ENCODE data around the gene AKAP6.

Gene AKAP6

DNA sequence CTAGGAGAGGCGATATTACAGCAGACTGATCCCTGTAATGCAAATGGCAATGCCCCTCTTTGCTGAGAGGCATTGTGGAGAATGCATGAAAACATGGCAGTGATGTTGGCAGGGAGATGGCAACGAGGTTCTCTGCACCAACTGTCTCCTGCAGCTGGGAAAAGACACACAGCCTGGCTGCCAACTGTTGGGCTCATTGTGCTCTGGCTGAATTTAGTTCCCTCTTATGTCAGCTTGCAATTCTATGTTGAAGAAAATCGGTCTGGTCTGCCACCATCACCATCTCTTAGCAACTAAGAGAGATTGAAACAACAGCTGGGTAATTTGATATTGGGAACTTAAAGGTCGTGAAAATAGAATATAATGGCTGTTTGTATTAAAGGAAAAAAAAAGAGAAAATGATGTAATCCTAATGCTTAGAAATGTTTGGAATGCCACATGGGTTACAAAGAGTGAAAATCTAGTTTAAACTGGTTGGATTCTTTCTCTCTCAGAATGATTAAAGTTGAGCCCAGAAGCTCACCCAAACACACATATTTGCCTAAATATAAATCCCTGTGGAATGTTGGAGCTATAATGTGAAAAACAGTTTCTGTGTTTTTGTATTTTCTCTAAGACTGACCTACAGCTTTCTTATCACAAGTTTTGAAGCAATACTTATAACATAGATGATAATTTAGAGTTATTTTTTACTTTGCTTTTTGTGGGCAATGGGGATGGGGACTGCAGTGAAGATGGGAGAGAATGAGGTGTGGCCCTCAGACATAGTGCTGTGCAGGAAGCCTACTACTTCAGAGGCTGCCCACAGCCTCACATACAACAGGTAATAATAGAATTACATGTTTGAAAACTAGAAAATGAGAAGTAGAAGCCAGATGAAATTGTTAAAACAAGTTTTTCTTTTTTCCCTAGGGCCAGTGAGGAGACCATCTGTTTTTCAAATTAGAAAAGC is 143.7 kb downstream of the AKAP6 start:
- DNase-seq (ENCODE audit: extremely low read depth, low read depth): peak; percentile 54
- TF ChIP-seq, protein P1, sequence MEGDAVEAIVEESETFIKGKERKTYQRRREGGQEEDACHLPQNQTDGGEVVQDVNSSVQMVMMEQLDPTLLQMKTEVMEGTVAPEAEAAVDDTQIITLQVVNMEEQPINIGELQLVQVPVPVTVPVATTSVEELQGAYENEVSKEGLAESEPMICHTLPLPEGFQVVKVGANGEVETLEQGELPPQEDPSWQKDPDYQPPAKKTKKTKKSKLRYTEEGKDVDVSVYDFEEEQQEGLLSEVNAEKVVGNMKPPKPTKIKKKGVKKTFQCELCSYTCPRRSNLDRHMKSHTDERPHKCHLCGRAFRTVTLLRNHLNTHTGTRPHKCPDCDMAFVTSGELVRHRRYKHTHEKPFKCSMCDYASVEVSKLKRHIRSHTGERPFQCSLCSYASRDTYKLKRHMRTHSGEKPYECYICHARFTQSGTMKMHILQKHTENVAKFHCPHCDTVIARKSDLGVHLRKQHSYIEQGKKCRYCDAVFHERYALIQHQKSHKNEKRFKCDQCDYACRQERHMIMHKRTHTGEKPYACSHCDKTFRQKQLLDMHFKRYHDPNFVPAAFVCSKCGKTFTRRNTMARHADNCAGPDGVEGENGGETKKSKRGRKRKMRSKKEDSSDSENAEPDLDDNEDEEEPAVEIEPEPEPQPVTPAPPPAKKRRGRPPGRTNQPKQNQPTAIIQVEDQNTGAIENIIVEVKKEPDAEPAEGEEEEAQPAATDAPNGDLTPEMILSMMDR (IDR thresholded peaks at IDR 0.05; ENCODE audit: low read depth, low read length): no peak

DNA sequence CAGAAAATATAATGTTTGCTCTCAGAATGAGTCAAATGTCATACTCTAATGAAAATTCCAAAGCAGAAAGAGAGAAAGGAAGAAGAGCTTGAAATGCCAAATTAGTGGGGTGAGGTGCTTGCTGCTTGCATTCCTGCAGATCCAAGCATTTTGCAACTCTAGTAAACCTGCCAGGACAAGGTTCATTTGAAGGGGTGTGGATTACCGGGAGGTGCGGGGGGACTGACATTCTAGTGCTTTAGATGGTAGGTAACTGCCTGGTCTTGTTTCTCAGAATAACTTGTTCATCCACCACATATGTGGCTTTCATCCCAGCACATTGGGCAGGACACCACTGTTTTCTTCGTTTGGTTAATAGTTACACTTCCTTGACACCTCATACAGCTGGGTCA is 144.4 kb downstream of the AKAP6 start:
- DNase-seq (ENCODE audit: extremely low read depth, low read depth): peak; percentile 53
- TF ChIP-seq, protein P1 (IDR thresholded peaks at IDR 0.05; ENCODE audit: low read depth, low read length): no peak

DNA sequence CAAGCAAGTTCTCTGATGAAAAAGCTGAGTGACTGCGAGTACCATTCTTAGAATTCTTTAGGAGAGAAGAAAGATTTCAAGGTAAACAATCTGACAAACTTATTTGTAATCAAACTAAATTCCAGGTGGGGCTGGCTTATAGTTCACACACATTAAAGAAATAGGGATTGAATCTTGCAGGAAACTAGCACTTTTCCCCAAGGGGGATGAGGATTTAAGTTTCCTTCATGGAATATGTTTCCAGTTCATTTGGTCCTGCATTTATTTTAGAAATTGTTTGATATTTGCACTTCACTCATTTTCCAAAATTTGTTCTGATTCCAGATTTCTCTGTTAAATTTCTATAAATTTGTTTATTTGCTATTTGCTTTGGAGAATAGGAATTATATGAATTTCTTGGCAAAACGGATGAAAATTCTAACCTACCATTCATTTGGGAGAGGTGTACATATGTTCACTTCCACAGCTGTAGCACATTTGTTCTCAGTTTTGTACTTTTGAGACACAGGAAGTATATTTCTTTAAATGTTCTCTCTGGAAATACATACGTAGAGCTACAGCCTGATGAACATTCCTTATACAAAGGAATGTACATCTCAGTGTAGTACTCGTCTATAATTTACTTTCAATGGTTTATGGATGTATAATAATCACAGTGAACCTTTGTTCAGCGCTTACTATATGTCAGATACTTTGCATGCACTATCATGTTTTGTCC is 145.5 kb downstream of the AKAP6 start:
- TF ChIP-seq, protein P1 (IDR thresholded peaks at IDR 0.05; ENCODE audit: low read depth, low read length): no peak
- DNase-seq (ENCODE audit: extremely low read depth, low read depth): no peak

DNA sequence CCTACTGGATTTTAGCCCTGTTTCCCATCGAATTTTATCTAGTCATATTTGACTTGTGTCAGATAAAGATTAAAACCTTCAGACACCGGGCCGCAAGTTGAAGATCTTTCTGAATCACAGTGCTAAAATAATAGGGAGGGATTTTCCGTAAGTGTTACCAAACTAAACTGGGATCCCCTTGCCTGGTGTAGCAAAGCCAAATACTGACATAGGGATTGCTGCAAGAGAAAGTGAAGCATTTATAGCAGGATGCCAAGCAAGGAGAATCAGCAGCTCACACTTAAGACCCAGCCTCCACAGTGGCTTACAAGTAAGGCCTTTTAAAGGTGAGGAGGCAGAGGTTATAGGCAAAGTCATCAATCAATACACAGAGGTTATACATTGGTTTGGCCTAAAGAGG is 147.4 kb downstream of the AKAP6 start:
- TF ChIP-seq, protein P1 (IDR thresholded peaks at IDR 0.05; ENCODE audit: low read depth, low read length): no peak
- no peak for DNase-seq (ENCODE audit: extremely low read depth, low read depth)

DNA sequence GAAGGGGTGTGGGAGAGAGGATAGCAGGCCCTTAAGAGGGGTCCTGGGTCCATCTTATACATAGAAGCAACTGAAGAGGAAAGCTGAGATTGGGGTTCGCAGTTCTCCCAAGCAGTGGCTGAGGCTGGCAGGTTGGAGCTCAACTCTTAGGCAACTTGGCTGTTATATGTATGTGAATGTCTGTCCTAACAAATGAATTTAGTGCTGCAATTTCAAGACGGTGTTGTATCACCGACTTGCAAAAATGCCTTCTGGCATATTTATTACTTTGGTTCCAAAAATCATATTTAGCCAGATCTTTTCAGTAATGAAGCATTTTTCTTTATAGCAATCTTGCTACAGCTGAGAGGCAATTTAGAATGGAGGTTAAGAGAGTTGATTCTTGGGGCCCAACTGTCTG is 148.3 kb downstream of the AKAP6 start:
- TF ChIP-seq, protein P1 (IDR thresholded peaks at IDR 0.05; ENCODE audit: low read depth, low read length): no peak
- DNase-seq (ENCODE audit: extremely low read depth, low read depth): no peak

DNA sequence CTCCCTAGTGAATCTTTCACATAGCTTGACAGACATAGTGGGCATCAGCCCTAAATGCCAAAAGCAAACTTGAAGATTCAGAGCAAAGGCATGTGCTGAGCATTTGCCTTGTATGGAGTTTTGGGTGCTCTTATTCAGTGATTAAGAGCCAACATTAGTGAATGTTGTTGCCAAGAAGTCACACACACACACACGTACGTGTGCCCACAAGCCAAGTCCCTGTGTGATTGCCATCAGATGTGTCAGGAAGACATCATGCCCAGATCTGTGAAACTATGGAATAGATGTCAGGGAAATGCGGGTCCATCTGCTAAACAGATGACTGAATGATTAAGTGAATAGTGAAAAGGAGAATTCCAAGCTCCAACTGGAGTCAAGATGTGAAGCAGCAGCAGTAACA is 149.0 kb downstream of the AKAP6 start:
- TF ChIP-seq, protein P1 (IDR thresholded peaks at IDR 0.05; ENCODE audit: low read depth, low read length): no peak
- no peak for DNase-seq (ENCODE audit: extremely low read depth, low read depth)

DNA sequence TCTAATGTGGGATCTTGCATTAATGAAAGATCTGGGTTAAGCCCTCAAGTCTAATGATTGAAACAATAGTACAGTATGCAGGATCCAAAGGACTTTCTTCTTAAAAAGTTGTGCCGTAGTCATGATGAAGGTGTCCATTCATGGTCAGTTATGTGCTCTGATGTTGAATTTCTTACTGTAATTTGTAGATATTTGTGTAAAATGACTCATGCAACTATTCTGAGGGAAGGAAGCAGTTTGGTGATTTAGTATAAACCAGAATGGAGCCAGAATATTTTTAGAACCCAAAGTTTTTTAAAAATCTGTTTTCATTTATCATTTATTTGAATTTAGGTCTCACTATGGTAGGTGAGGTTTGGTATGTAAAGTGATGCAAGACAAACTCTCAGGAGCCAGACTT is 151.2 kb downstream of the AKAP6 start:
- TF ChIP-seq, protein P1 (IDR thresholded peaks at IDR 0.05; ENCODE audit: low read depth, low read length): no peak
- DNase-seq (ENCODE audit: extremely low read depth, low read depth): no peak

All from AG09319 (cell line).